ENCODE data around the gene KANSL3. TPM values are rescaled to one million over a fixed set of nuclear protein-coding genes. Genes with fewer than 3 reads are reported as not detected.
"Not testable (repeated sequence)": the region's sequence is repeated elsewhere in the genome, so short reads cannot be mapped to it uniquely, and the experiment has no call there.

KANSL3 gene
- total and polyA plus RNA-seq, 12 donors: 22.3 to 58.3 (median 36.6) TPM

DNA sequence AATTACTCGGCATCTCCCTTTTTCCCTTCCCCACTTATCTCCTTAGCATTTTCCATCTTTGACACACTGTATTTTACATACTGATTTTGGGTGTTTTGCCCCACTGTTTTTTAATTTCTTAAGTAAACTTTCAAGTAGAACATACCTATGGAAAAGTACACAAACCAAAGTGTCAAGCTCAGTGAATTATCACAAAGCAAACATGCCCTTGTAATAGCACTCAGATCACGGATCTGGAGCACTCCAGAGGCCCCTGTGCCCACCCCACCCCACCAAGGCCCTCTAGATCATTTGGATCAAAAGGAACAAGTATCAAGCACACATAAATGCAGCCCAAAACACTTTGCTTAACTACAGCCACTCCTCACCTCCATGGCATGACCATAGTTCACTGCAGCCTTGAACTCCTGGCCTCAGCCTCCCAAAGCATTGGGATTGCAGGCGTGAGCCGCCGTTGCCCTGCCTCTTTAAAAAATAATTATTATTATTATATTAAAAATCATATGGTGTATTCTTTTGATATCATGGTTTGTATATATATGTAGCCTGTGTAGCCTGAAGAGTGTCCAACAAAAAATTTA, 42.5 kb upstream of the KANSL3 start:
- H3K4me1 ChIP-seq (replicated peaks in 1 of 2): no peaks in the 10 kb centered on the region
- DNase-seq: no peak
- no peak overlapping the region for H3K27ac ChIP-seq
- no peaks in the 10 kb centered on the region for H3K36me3 ChIP-seq (replicated peaks in 1 of 2)
- H3K9me3 ChIP-seq (replicated peaks in 1 of 3): no peaks in the 10 kb centered on the region
- intact Hi-C loops (cut with DNase I): no loop called here
- no peak overlapping the region for H3K4me3 ChIP-seq
- 57 to 67% (median 60%) methylated on average over 5 of the region's 5 CpGs for WGBS, 4 donors
- no peaks in the 10 kb centered on the region for H3K27me3 ChIP-seq
- TF ChIP-seq, protein P1, sequence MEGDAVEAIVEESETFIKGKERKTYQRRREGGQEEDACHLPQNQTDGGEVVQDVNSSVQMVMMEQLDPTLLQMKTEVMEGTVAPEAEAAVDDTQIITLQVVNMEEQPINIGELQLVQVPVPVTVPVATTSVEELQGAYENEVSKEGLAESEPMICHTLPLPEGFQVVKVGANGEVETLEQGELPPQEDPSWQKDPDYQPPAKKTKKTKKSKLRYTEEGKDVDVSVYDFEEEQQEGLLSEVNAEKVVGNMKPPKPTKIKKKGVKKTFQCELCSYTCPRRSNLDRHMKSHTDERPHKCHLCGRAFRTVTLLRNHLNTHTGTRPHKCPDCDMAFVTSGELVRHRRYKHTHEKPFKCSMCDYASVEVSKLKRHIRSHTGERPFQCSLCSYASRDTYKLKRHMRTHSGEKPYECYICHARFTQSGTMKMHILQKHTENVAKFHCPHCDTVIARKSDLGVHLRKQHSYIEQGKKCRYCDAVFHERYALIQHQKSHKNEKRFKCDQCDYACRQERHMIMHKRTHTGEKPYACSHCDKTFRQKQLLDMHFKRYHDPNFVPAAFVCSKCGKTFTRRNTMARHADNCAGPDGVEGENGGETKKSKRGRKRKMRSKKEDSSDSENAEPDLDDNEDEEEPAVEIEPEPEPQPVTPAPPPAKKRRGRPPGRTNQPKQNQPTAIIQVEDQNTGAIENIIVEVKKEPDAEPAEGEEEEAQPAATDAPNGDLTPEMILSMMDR (IDR thresholded peaks at IDR 0.05): no peak
- no peak for TF ChIP-seq POLR2A (IDR thresholded peaks at IDR 0.05)

DNA sequence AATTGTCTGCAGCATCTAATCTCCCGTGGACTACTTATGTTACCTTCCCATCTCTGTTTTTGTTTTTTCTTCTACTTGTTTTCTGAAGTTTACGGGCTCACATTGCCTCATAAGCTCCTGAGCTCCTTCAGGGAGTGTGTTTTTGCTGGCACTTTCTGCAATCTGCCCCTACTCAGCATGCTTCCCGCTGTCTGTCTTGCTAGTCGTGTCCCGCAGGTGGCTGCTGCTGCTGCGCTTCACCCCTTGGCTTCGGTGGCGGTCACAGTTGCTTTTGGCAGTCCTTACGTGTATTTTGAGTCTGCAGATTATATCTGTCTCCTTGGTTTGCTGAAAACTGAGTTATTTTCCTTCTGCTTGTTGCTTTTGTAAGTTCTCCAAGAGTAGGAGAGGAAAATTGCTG, 41.7 kb upstream of the KANSL3 start:
- Histone ChIP-seq H3K4me1 (replicated peaks in 1 of 2) (no peaks in the 10 kb centered on the region), H3K27ac (no peak overlapping the region), H3K36me3 (replicated peaks in 1 of 2) (no peaks in the 10 kb centered on the region), H3K27me3 (no peaks in the 10 kb centered on the region), H3K9me3 (replicated peaks in 1 of 3) (no peaks in the 10 kb centered on the region), H3K4me3 (no peak overlapping the region)
- TF ChIP-seq POLR2A (IDR thresholded peaks at IDR 0.05): no peak
- TF ChIP-seq, protein P1 (IDR thresholded peaks at IDR 0.05): no peak
- WGBS, 4 donors: 50 to 72% (median 61%) methylated on average over 9 of the region's 9 CpGs
- intact Hi-C loops (cut with DNase I): no loop called here
- DNase-seq: no peak

DNA sequence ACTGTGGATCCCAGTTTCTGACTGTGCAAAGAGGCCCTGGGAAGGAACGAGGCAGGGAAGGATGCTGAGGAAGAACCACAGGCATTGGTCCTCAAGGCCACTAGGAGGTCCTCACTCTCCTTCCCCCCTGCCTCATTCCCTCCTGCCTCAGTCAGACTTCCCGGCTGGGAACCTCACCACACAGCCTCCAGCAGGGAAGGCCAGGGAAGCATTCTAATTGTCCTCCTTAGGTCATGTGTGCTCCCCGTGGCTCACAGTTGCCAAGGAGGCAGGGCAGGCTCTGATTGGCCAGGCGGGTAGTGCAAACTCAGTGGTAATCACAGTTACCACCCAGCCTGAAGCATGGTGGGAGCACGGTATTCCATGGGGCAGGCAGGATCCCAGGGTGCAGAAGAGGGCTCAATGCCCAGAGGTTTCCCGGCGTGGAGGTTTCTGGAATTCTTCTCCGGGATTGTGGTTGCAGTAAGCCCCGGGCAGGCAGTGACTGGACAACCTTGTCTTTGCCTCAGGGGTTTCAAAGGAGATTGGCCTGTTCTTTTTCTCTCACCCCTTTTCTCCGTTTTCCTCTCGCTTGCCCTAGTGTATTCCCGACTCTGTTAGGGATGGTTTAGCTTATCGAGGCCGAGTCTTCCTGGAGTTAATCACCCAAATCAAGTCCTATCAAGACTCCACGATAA, 31.6 kb upstream of the KANSL3 start:
- Histone ChIP-seq H3K4me3 (no peak overlapping the region), H3K27ac (no peak overlapping the region), H3K27me3 (no peaks in the 10 kb centered on the region), H3K9me3 (replicated peaks in 1 of 3) (no peaks in the 10 kb centered on the region), H3K4me1 (replicated peaks in 1 of 2) (peaks cover 0 to 9% of the 10 kb centered on the region in 2 donors), H3K36me3 (replicated peaks in 1 of 2) (no peaks in the 10 kb centered on the region)
- TF ChIP-seq, protein P1 (IDR thresholded peaks at IDR 0.05): no peak
- no peak for TF ChIP-seq POLR2A (IDR thresholded peaks at IDR 0.05)
- 86 to 90% (median 88%) methylated on average over 13 to 15 of the region's 15 CpGs for WGBS, 4 donors
- intact Hi-C loops (cut with DNase I): no loop called here
- DNase-seq: no peak

DNA sequence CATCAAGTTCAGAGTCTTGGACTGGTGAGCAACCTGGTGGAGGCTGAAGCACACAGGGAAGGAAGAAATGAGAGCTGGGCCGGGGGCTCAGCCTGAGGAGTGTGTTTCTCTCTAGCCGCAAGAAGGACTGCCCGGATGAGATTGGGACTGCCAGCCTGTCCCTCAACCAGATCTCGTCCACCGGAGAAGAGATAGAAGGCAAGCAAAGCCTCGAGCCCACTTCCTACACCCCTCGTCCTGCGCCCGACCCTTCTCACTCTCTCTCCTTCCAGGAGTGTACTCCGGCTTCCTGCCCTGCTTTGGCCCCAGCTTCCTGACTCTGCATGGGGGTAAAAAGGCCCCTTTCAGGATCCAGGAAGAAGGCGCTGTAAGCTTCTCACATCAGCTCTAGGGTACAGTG, 30.7 kb upstream of the KANSL3 start:
- whole genome bisulfite sequencing, 4 donors: 75 to 86% (median 83%) methylated on average over 11 of the region's 11 CpGs
- intact Hi-C loops (cut with DNase I): no loop called here

DNA sequence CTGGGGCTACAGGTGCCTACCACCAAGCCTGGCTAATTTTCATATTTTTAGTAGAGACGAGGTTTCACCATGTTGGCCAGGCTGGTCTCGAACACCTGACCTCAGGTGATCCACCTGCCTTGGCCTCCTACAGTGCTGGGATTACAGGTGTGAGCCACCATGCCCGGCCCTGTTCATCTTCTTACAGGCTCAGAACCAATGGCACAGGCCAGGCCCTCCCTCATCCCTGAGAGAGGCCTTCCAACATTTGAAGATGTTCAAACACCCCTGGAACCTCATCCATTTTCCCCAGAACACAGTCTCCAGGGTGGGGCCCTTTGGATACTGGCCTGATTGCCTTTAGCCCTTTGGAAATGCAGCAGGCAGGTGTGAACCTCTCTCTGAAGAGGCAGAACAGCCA, 27.6 kb upstream of the KANSL3 start:
- H3K4me1 ChIP-seq (replicated peaks in 1 of 2); H3K36me3 ChIP-seq (replicated peaks in 1 of 2); intact Hi-C loops (cut with DNase I); DNase-seq; H3K27me3 ChIP-seq; H3K4me3 ChIP-seq; H3K9me3 ChIP-seq (replicated peaks in 1 of 3): not testable (repeated sequence)
- H3K27ac ChIP-seq: peak overlapping the region in 3 of 5 donors; percentile 39 to 73 (median 42)
- 88 to 96% (median 91%) methylated on average over 3 of the region's 3 CpGs for WGBS, 4 donors

More for the DNA sequence above, 30.7 kb upstream of the KANSL3 start:
- H3K36me3 ChIP-seq (replicated peaks in 1 of 2): no peaks in the 10 kb centered on the region
- no peaks in the 10 kb centered on the region for H3K9me3 ChIP-seq (replicated peaks in 1 of 3)
- no peak for DNase-seq
- no peak for TF ChIP-seq POLR2A (IDR thresholded peaks at IDR 0.05)
- TF ChIP-seq, protein P1 (IDR thresholded peaks at IDR 0.05): no peak
- peaks cover 0 to 9% of the 10 kb centered on the region in 2 donors for H3K4me1 ChIP-seq (replicated peaks in 1 of 2)
- no peak overlapping the region for H3K4me3 ChIP-seq
- H3K27me3 ChIP-seq: no peaks in the 10 kb centered on the region
- no peak overlapping the region for H3K27ac ChIP-seq

Measured in adrenal gland (tissue), 12 donors.